BLaER1 treated with 17β-estradiol and CSF1 and Interleukin-3, amounts not matched to agents 10 nM and 100 nM (cell line): ENCODE data around the gene DHRS11.
A peak's percentile ranks its signal among the peaks of the same experiment; 100 is the strongest.

Experiments used
- H3K27ac ChIP-seq, 11 experiments: shearing (Covaris generic); formaldehyde crosslinking; 2 replicates each; pipeline ENCODE4 v1.8.1; 2022
- H3K27me3 ChIP-seq, 11 experiments: shearing (Covaris generic); formaldehyde crosslinking; 2 replicates each; pipeline ENCODE4 v1.8.1; 2022
- H3K36me3 ChIP-seq, 11 experiments: shearing (Covaris generic); formaldehyde crosslinking; 2 replicates each; pipeline ENCODE4 v1.8.1; 2022
- H3K4me1 ChIP-seq, 10 experiments: shearing (Covaris generic); formaldehyde crosslinking; 2 replicates each; pipeline ENCODE4 v1.8.1; 2022
- H3K4me2 ChIP-seq, 11 experiments: shearing (Covaris generic); formaldehyde crosslinking; 2 replicates each; pipeline ENCODE4 v1.8.1; 2022
- H3K4me3 ChIP-seq, 10 experiments: shearing (Covaris generic); formaldehyde crosslinking; 2 replicates each; pipeline ENCODE4 v1.8.1; 2022
- H3K9ac ChIP-seq, 11 experiments: shearing (Covaris generic); formaldehyde crosslinking; 2 replicates each; pipeline ENCODE4 v1.8.1; 2022
- H3K9me3 ChIP-seq, 11 experiments: shearing (Covaris generic); formaldehyde crosslinking; replicated peaks in 1 of 11; 2 replicates each; pipeline ENCODE4 v1.8.1; 2022
- H4K20me1 ChIP-seq, 11 experiments: shearing (Covaris generic); formaldehyde crosslinking; 2 replicates each; pipeline ENCODE4 v1.8.1; 2022
- Cebpa-rat ChIP-seq, 11 experiments: shearing (Covaris generic); IDR thresholded peaks; 2 replicates each; pipeline ENCODE4 v1.8.1; 2022

DHRS11 gene

GRCh38 chr17:36614933-36615332 lies 23.3 kb downstream of the DHRS11 start:
- no peak overlapping the region for H3K9ac ChIP-seq
- H4K20me1 ChIP-seq: peaks cover 0 to 72% (median 46%) of the 10 kb centered on the region in 11 experiments; a peak in 15 of 22 replicates
- no peaks in the 10 kb centered on the region for H3K27me3 ChIP-seq
- no peak overlapping the region for H3K4me3 ChIP-seq
- H3K4me1 ChIP-seq: peaks cover 7 to 13% (median 9%) of the 10 kb centered on the region in 10 experiments; a peak in 17 of 20 replicates
- no peak overlapping the region for H3K27ac ChIP-seq
- no peaks in the 10 kb centered on the region for H3K9me3 ChIP-seq
- TF ChIP-seq Cebpa-rat (IDR thresholded peaks at IDR 0.05): no peak
- no peak overlapping the region for H3K4me2 ChIP-seq
- peaks cover 0 to 21% (median 8%) of the 10 kb centered on the region in 11 experiments; a peak in 9 of 22 replicates for H3K36me3 ChIP-seq

DNA sequence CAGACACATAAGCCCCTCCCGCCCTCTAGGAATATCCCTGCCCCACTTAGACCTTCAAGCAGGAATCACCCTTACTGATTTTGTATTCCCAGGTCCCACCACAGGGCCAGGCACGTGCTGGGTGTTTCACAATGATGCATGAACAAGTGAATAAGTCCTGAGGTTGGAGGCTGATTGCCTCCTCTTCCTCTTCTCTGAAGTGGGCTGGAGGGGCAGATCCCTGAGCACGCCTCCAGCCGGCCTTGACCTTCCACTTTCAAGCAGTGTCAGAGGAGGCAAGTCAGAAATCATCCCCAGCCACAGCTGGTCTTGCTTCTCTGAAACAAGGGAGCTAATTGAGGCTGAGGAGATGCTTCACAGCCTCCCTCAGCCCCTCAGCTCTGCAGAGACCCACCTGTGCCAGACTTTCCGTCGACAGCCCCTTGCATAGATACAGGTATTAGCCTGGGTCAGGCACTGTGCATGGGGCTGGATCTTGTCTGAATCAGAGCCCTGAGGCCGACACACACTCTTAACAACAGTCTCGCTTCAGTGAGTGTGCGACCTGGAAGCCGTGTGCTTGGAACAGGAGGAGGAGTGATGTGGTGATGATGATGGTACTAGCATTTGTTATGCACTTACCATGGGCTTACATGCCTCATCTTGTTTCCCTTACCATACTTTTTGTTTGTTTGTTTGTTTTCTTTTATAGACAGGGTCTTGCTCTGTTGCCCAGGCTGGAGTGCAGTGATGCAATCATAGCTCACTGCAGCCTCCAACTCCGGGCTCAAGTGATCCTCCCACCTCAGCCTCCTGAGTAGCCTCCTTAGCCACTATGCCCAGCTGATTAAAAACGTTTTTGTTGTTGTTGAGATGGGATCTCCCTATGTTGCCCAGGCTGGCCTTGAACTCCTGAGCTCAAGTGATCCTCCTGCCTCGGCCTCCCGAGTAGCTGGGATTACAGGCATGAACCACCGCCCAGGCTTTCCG lies 24.7 kb downstream of the DHRS11 start:
- Histone ChIP-seq H3K4me1 (peaks cover 7 to 13% (median 9%) of the 10 kb centered on the region in 10 experiments; a peak in 17 of 20 replicates), H3K36me3 (peaks cover 0 to 11% (median under 1%) of the 10 kb centered on the region in 11 experiments; a peak in 5 of 22 replicates), H3K4me3 (no peak overlapping the region), H3K27me3 (no peaks in the 10 kb centered on the region), H3K9ac (no peak overlapping the region), H3K27ac (no peak overlapping the region), H4K20me1 (peaks cover 0 to 70% (median 42%) of the 10 kb centered on the region in 11 experiments; a peak in 16 of 22 replicates), H3K4me2 (peak overlapping the region in 10 of 11 experiments; percentile 3 to 66 (median 40); a peak in 16 of 22 replicates), H3K9me3 (no peaks in the 10 kb centered on the region)
- TF ChIP-seq Cebpa-rat (IDR thresholded peaks at IDR 0.05): no peak

- TF ChIP-seq Cebpa-rat (IDR thresholded peaks at IDR 0.05): no peak
- no peaks in the 10 kb centered on the region for H3K27me3 ChIP-seq
- H3K9ac ChIP-seq: no peak overlapping the region
- no peaks in the 10 kb centered on the region for H3K36me3 ChIP-seq
- H3K4me3 ChIP-seq: no peak overlapping the region
- H3K27ac ChIP-seq: no peak overlapping the region
- no peak overlapping the region for H3K4me2 ChIP-seq
- H4K20me1 ChIP-seq: peaks cover 0 to 65% (median 31%) of the 10 kb centered on the region in 11 experiments; a peak in 14 of 22 replicates
- peaks cover 7 to 13% (median 9%) of the 10 kb centered on the region in 10 experiments; a peak in 17 of 20 replicates for H3K4me1 ChIP-seq
- H3K9me3 ChIP-seq: no peaks in the 10 kb centered on the region
Observed at GRCh38 chr17:36617773-36618172, 26.1 kb downstream of the DHRS11 start.

GRCh38 chr17:36623281-36623680 lies 31.6 kb downstream of the DHRS11 start:
- no peak for TF ChIP-seq Cebpa-rat (IDR thresholded peaks at IDR 0.05)
- H3K27ac ChIP-seq: no peak overlapping the region
- no peaks in the 10 kb centered on the region for H3K9me3 ChIP-seq
- no peaks in the 10 kb centered on the region for H3K36me3 ChIP-seq
- H3K9ac ChIP-seq: no peak overlapping the region
- H3K4me2 ChIP-seq: no peak overlapping the region
- H4K20me1 ChIP-seq: peaks cover 0 to 59% (median 18%) of the 10 kb centered on the region in 11 experiments; a peak in 13 of 22 replicates
- no peak overlapping the region for H3K4me3 ChIP-seq
- H3K4me1 ChIP-seq: peaks cover 0 to 10% (median 6%) of the 10 kb centered on the region in 10 experiments; a peak in 8 of 20 replicates
- no peaks in the 10 kb centered on the region for H3K27me3 ChIP-seq

- H3K4me3 ChIP-seq: no peak overlapping the region
- H3K9me3 ChIP-seq: no peaks in the 10 kb centered on the region
- H3K27ac ChIP-seq: no peak overlapping the region
- peaks cover 0 to 46% (median 18%) of the 10 kb centered on the region in 11 experiments; a peak in 14 of 22 replicates for H4K20me1 ChIP-seq
- TF ChIP-seq Cebpa-rat (IDR thresholded peaks at IDR 0.05): no peak
- peaks cover 0 to 10% (median 6%) of the 10 kb centered on the region in 10 experiments; a peak in 8 of 20 replicates for H3K4me1 ChIP-seq
- peak overlapping the region in 2 of 11 experiments; percentile 3 to 11; a peak in 2 of 22 replicates for H3K4me2 ChIP-seq
- H3K36me3 ChIP-seq: no peaks in the 10 kb centered on the region
- no peak overlapping the region for H3K9ac ChIP-seq
- no peaks in the 10 kb centered on the region for H3K27me3 ChIP-seq
Observed at GRCh38 chr17:36625188-36625587, 33.5 kb downstream of the DHRS11 start.

GRCh38 chr17:36627101-36627500 lies 35.4 kb downstream of the DHRS11 start:
- Histone ChIP-seq H3K9ac (no peak overlapping the region), H3K9me3 (no peaks in the 10 kb centered on the region), H3K36me3 (no peaks in the 10 kb centered on the region), H4K20me1 (peaks cover 0 to 39% (median 13%) of the 10 kb centered on the region in 11 experiments; a peak in 13 of 22 replicates), H3K4me3 (no peak overlapping the region), H3K27me3 (no peaks in the 10 kb centered on the region), H3K27ac (no peak overlapping the region), H3K4me1 (peaks cover 0 to 10% (median 6%) of the 10 kb centered on the region in 10 experiments; a peak in 8 of 20 replicates), H3K4me2 (no peak overlapping the region)
- TF ChIP-seq Cebpa-rat (IDR thresholded peaks at IDR 0.05): no peak

GRCh38 chr17:36628576-36628975 lies 36.9 kb downstream of the DHRS11 start:
- H4K20me1 ChIP-seq: peaks cover 0 to 37% (median 10%) of the 10 kb centered on the region in 11 experiments; a peak in 12 of 22 replicates
- H3K4me1 ChIP-seq: peaks cover 6 to 16% (median 13%) of the 10 kb centered on the region in 10 experiments; a peak in 19 of 20 replicates
- H3K27ac ChIP-seq: no peak overlapping the region
- H3K9ac ChIP-seq: no peak overlapping the region
- no peak overlapping the region for H3K4me3 ChIP-seq
- no peak for TF ChIP-seq Cebpa-rat (IDR thresholded peaks at IDR 0.05)
- H3K36me3 ChIP-seq: no peaks in the 10 kb centered on the region
- H3K27me3 ChIP-seq: no peaks in the 10 kb centered on the region
- H3K9me3 ChIP-seq: no peaks in the 10 kb centered on the region
- H3K4me2 ChIP-seq: no peak overlapping the region

DNA sequence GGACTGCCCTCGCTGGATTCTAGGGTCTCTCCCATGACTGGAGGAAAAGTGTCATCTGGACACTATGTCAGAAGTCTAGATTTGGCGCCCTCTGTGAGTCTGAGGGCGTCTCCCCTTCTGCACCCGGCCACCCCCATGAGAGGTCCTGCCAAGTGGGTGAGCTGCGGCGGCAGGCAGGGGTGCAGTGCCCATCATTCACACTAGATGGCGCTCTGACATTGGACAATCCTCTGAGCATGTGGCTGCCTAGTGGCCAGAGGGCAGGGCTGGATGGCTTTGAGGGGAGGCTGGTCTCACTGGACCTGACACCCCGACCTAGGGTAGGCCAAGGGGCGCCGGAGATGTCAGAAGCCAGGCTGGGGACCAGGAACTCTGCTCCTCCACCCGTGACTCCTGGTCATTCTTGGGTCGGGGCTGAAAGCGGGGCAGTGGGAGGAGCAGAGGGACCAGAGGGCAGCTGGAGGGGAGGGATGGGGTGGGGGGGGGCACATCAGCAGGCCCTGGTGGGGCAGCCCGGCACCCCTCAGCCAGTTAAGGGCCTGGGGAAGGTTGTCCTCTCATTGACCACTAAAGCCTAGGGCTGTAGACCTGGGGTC lies 37.7 kb downstream of the DHRS11 start:
- peaks cover 0 to 37% (median 6%) of the 10 kb centered on the region in 11 experiments; a peak in 10 of 22 replicates for H4K20me1 ChIP-seq
- no peak overlapping the region for H3K27ac ChIP-seq
- no peaks in the 10 kb centered on the region for H3K27me3 ChIP-seq
- H3K36me3 ChIP-seq: no peaks in the 10 kb centered on the region
- H3K4me3 ChIP-seq: no peak overlapping the region
- no peaks in the 10 kb centered on the region for H3K9me3 ChIP-seq
- H3K4me1 ChIP-seq: peaks cover 9 to 24% (median 17%) of the 10 kb centered on the region in 10 experiments; a peak in 19 of 20 replicates
- no peak overlapping the region for H3K9ac ChIP-seq
- no peak overlapping the region for H3K4me2 ChIP-seq
- TF ChIP-seq Cebpa-rat (IDR thresholded peaks at IDR 0.05): no peak
